Posterior cingulate gyrus (tissue), 11 donors: ENCODE measurements around the gene SLC4A8.

Experiments used
- DNase-seq, 10 donors: peaks; one replicate each; pipeline versions ENCODE4 v3.0.0 to v3.0.0-alpha.2; 2020 to 2021; ENCODE audit warnings: mixed read lengths in 3 of 10
- intact Hi-C: fragments of 100-400 bp; cut with DNase I; formaldehyde crosslinking; loops from one replicate; pipeline ENCODE4 v1.15.1; 2023

Gene SLC4A8

DNA sequence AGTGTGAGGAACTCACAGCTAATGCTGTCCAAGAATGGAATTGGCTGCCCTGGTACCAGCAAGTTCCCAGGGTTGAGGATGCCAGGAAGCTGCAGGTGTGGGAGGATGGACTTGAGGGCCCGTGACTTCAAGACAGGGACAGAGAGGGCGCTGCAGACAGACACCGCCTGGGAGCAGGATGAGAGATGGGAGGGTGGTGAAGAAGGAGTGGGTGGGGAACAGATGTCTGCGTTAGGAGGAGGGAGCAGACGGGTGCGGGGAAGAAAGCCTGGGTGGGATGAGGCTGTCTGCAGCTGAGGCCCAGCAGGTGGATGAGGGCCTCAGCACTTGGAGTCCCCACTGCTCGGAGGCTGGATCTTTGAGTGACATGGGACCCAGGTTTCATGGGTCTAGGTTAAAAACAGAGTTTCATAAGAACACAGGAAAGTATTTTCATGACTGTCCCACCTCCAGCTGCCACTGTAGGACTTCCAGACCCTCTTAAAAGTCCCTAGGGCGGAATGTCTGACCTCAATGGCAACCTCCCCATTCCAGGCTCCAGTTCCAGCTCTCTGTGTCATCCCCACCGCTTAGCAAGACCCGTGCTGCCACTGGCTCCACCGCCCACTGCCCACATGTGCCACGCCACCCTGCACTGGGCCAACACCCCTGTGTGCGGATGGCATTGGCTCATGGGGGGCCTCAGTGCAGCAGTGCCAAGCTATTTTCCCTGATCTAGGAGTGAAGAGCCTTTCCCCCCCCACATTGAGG lies 96.1 kb downstream of the SLC4A8 start:
- DNase-seq: peak in 8 of 10 donors; percentile 43 to 94 (median 62)
- intact Hi-C loops: no loop called here

DNA sequence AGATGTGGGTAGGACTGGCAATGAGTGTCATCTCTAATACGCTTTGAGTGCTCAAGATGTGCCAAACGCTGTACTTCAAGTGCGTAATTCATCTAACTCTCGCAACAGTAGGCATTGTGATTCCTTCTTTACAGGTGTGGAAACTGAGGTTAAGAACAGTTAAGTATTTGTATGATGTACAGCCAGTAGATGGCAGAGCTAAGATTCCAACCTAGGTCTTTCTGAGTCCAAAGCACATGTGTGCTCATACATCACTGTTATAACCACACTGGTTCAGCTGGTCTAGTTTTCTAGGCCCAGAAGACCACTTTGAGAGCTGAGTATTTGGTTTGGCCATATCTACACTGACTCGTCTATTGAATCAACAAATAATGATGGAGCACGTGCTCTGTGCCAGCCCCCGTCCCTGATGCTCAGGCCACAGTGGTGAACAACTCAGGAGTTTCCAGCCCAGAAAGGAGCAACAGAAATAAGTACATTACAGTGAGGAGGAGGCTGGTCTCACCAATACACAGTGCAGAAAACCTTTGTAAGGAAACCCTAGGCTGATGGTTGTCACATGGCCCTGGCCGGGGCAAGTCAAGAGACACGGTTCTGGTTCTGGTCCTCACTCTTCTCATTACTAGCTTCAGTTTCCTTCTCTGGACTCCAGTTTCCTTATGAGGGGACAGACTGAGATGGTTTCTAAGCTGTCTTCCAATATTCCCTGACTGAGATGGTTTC lies 97.1 kb downstream of the SLC4A8 start:
- intact Hi-C loops: no loop called here
- DNase-seq: no peak

DNA sequence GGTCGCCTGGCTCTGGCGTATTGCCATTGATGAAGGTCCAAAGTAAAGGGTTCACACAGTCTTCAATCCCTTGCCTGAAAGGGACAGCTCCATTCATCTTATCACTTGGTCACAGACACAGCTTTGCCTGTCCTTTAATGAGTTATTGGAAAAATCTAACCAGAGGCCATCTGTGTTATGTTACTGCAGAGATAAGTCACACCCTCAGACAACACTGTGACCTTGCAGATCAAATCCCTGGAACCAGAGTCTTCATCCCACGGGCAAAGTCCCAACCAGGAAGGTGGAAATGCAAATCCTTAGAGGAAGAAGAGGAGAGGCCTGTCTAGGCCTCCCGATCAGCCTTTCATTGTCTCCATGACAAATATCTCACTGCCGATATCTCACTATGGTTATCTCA lies 98.1 kb downstream of the SLC4A8 start:
- DNase-seq: no peak
- intact Hi-C loops: no loop called here

DNA sequence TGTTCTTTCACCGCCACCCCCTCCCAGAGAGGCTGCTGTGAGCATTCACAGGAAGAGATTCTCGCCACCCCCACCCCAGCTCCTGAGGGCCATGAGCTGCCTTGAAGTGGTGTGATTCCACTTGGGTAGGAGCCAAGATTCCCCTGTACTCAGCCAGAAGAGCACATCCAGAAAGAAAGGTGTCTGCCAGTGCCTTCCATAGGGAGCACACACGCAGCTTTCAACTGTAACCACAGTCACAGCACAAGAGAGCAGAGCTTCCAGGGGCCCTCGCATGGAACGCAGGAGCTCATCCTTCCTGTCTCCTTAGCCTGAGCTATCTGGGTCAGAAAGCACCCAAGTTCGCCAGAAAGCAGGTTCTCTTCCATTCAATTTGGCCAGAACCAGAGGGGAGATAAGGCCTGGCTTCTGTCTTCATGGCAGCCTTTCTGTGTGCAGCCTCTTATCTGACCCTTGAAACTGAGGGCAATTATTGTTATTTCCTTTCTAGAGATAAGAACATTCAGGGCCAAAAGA lies 99.8 kb downstream of the SLC4A8 start:
- DNase-seq: peak in 3 of 10 donors; percentile 35 to 71 (median 50)
- intact Hi-C loops: no loop called here

DNA sequence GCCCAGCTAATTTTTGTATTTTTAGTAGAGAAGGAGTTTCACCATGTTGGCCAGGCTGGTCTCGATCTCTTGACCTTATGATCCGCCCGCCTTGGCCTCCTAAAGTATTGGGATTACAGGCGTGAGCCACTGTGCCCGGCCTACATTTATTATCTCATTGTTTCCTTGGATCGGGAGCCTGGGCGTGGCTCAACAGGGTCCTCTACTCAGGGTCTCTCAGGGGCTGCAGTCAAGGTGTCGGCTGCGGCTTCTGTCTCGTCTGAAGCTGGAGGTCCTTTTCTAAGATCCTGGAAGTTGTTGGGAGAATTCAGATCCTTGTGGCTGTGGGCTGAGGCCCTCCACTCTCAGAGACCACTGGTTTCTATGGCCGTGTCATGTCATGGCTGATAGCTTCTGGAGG lies 100.9 kb downstream of the SLC4A8 start:
- no peak for DNase-seq
- intact Hi-C loops: no loop called here

DNA sequence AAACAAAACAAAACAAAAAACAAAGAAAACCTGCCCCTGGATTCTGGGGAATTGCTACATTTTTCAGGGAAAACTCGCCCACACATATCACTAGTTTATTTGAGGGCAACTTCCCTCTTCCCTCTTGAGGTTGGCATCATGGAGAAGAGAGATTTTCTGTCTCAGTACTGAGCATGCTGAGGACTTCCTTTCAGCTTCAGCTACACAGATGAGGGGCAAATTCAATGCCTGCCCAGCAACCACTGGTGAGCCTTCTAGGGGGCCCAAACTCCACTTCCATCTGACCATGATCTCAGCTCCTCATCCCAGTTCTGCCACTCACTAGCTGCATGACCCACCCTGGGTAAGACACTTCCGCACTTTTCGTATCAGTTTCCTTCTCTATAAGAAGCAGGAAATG lies 103.3 kb downstream of the SLC4A8 start:
- no peak for DNase-seq
- intact Hi-C loops: no loop called here

DNA sequence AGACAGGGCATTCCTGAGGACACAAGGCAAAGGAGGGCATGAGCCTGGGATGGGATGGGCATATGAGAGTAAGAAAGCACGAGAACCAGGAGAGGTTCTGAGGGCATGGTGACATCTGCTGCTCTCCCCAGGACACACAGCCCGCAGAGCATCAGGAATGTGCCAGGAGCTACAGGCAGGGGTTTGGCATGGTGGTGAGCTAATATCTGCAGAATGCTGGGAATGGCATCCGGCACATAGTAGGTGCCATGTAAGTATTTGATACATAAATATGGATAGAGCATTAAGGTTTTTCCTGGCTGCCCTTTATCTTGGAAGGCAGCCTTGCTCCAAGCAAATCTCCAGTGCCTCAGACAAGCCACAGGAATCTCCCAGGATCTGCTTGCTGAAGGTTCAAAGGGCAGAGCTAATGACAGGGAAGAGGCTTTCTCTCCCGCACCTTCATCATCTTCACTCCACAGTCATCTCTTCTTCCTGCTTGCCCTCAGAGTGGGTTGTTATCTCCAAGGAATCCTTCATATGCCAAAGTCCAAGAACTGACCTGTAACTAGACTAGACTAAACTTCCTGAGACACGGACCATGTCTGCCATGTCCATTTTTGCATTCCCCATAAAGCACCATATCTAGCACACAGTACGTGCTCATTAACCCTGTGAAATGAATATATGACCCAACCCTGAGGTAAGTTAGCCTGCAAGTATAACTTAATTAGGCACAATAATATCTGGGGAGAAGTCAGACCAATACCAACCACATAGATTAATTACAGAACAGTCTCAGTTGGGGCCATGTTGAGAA lies 104.4 kb downstream of the SLC4A8 start:
- DNase-seq: no peak
- intact Hi-C loops: no loop called here

DNA sequence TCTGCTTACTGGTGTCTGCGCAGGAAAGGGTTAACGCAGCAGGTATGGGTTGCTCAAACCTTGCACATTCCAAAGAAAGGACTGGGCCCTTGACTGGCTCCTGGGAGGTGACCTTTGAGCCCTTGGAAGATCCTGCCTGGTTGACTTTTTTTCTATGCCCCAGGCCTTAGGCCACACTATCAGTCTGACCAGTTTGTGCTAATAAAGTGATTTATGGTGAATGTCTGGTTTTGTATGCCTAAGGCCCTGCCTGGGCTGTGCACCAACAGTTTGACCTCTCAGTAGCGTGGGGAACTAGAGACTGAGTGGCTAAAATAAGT lies 105.0 kb downstream of the SLC4A8 start:
- intact Hi-C loops: no loop called here
- no peak for DNase-seq

DNA sequence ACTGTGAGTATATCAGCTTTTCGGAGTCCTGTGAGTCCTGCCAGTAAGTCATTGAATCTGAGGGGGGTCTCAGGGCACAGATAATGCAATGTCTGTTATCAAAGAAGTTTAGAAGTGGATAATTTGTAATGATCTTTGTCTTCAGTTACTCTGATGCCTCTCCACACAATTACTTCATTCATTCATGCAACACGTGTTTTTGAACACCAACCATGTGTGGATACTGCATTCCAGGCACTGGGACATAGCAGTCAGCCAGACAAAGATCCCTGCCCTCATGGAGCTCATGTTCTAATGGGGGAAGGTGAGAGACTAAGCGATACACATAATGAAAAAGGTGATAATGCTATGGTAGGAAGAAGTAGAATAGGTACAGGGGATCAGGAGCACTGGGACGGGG lies 105.6 kb downstream of the SLC4A8 start:
- no peak for DNase-seq
- intact Hi-C loops: loop anchor here (5.0 kb wide), 1 partner anchor 287 kb away; no protein-coding TSS in a partner anchor

DNA sequence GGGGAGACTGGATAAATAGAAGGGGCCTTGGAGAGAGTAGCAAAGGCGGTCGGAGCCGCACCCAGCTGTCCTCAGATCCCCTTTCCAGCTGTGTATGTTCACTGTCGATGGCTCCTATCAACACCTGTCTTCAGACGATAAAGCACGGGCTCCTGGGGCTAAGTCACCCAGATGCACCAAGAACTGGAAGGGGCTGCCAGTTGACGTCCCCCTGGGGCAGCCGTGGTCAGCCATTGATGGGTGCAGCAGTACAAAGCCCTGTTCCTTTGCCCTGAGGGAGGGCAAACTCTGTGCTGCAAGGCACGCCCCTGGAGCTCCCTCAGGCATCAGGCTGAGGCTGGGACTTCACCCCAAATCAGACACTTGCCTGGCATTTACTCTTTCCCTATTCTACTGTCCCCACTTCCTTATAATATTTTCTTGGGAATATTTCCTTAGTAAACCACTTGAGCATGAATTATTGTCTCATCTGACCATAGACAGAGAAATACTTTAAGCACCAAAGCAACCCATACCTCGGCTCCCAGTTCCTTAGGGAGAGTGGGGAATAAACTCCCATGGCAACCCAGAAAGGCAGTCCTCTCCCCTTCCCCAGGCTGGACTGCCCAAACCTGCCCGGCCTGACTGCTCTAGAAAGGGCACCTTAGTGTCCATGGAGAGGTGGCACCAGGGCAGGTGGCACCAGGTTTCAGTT lies 106.8 kb downstream of the SLC4A8 start:
- intact Hi-C loops: loop anchor here (5.0 kb wide), 1 partner anchor 286 kb away; no protein-coding TSS in a partner anchor
- DNase-seq: no peak

DNA sequence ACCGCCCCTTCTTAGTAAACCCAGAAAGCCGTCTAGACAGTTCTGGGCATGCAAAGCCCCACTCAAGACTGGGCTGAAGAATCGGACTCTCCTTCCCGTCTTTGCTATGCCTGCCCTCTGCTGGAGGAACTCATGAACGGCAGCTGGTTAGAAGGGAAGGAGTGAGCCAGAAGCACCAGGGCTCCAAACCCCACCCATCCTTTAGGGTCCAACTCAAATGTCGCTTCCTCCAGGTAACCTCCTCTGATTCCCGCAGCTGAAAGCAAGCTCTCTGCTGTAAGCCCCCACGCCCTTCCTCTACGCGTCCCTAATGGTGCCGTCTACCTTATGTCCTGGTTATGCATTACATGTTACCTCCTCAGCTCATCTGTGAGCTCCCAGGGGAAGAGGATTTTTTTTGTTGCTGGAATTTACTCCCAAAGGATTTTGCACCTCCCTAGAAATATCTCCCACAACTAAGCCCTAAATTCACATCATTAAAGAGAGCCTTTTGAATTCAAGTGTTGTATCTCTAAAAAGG lies 107.4 kb downstream of the SLC4A8 start:
- intact Hi-C loops: loop anchor here (1.0 to 5.0 kb wide), 2 partner anchors 111 to 285 kb away; no protein-coding TSS in a partner anchor
- peak; percentile 58 to 96 (median 82) for DNase-seq

DNA sequence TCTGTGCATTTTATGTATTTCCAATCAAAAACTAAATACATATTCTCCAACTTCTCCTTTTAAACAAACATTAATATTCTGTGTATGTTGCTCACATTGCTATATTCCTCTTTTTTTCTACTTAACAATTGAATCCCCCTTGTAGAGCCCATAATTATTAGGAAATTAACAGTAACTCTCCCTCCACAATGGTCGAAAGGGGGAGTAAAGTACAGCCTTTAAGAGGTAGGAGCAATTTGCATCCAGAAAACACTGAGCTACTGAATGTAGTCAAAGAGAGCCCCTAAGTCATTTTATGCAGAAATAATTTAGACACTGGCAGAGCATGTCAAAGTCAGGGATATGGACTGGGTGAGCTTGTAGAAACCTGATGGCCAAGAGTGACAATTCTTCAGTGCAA lies 109.2 kb downstream of the SLC4A8 start:
- intact Hi-C loops: loop anchor here (5.0 kb wide), 1 partner anchor 284 kb away; no protein-coding TSS in a partner anchor
- DNase-seq: no peak

DNA sequence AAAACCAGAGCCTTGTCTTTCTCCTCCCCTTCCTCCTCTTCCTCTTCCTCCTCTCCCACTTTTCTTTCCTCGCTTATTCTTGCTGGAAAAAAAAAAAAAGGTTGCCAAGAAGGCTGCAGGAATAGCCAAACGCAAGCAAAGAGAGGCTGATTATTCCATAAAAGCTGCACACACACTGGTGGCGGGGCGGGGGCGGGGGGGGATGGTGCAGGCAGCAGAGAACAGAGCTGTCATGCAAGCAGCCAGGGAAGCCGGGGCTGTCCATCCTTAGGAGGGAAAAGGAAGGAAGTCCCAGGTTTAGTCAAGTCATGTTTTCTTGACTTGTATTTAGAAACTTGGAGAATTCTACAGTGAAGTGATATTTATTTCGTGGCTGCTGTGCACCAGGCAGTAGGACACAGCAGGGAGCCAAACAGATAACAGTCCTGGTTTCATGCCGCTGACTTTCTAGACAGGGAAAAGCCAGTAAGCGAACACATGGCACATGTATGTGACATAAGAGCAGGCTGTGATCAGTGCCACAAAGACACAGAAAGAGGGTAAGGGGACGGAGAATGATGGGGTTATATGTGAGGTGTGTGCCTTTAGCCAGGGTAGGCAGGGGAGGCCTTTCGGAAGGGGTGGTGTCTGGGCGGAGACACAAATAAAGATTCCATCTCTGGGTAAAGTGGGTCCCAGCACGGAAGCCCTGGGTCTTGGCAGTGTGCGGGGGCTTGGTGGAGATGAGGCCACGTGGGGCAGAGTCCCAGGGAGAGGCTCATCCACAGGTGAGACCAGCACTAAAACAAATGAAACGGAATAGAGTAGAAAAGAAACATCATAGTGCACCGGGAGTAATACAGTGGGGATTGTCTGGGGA lies 109.8 kb downstream of the SLC4A8 start:
- intact Hi-C loops: loop anchor here (5.0 kb wide), 1 partner anchor 283 kb away; no protein-coding TSS in a partner anchor

DNA sequence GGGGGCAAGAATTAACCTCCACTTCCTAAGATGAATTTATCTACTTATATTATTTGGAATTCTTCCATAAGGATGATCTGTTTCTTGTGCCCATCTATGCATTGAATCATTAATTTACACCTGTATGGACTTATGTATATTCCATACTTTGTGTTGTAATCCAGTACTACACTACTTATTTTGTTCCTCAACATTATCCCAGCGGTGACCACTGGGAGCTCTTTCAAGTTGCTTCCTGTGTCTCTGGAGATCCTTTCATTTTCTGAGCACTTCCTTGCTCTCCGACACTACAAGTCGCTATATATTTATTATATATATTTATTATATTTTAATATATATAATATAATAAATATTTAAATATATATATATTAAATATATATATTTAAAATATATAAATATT lies 111.5 kb downstream of the SLC4A8 start:
- intact Hi-C loops: no loop called here
- DNase-seq: no peak

More for the DNA sequence above, 109.8 kb downstream of the SLC4A8 start:
- DNase-seq: no peak

DNA sequence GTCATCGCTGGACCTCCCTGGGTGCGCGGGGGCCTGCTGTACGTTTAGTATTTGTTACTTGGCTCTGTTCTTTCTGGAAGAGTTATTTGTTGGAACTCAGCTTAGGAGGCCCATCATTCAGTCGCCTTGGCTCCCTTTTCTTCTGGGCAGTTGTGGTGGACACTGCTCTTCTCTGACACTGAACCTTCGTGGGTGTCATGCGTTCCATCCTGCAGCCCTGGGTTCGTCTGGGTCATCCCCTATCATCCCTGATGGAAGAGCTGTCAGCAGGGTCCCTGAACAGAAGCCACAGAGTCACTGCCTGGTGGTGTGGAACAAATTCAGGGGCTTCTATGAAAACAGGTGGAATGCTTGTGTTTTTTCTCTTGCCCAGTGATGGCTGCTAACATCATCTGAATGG lies 113.5 kb downstream of the SLC4A8 start:
- intact Hi-C loops: no loop called here

DNA sequence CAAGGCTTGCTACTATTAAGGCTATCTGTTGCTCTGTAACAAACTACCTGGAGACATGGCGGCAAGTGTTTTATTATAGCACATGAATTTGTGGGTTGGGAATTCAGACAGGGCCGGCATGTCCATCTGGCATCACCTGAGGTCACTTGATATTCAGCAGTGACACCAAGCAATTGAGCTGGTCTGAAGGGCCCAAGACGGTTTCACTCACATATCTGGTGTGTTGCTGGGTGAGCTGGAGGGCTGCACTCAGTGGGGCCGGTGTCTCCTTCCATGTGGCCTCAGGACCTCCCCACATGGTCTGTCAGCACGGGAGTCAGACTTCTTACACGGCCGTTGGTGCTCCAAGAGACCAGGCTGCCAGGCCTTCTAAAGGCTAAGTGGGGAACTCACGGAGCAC lies 114.0 kb downstream of the SLC4A8 start:
- intact Hi-C loops: no loop called here
- no peak for DNase-seq

More for the DNA sequence above, 113.5 kb downstream of the SLC4A8 start:
- no peak for DNase-seq

DNA sequence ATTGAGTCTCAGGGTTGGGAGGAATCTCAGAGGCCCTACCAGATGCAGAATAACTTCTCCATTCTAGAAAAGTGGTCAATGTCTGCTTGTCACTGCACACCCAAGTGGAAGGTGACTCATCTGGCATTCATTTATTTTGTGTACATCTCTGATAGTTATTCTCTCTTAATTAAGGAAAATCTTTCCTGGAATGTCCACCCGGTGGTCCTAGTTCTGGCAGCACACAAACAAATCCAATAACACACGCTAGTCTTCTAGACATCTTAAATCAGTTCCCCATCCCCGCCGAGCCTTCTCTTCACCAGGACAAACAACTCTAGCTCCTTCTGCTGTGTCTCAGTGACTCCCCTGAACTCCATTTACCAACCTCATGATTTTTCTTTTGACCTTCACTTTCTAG lies 116.4 kb downstream of the SLC4A8 start:
- no peak for DNase-seq
- intact Hi-C loops: no loop called here

DNA sequence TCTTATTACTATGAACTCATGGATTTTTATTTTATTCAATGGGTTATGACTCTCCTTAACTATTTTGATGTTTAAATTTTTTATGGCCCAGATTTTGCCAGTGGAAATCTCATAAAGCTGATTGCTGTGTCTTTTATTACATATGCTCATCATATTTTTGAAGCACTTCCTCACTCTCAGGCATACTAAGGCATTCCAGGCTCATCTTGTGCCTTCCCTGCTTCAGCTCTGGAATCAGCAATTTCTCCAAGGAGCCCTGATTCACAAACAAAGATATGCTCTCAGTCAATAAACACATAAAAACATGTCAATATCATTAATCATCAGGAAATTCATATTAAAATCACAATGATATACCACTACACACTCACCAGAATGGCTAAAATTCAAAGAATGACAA lies 121.5 kb downstream of the SLC4A8 start:
- no peak for DNase-seq
- intact Hi-C loops: no loop called here

DNA sequence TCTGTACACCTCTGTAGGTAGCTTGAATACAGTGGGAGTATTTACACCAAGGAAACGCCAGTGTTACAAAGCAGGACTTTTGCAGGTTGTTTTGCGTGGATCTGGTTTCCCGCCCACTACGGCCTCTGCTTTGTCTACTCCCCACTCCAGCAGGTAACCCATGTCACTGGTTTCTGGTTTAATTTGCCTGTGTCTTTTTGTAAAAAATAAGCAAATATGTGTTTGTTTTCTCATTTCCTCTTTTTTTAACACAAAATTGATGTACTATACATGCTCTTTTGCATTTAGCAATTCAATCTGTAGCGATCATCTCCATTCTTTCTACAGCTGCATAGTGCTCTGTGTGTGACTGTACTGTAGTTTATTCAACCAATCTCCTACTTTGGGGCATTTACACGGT lies 123.0 kb downstream of the SLC4A8 start:
- no peak for DNase-seq
- intact Hi-C loops: no loop called here
